B cell (primary cell): ENCODE results near the gene PDCD6IP. TPM values are rescaled to one million over a fixed set of nuclear protein-coding genes. Genes with fewer than 3 reads are reported as not detected.

Source experiments
- ATAC-seq: fragments of 200-7000 bp; cut with Tn5 transposase; one replicate; pipeline ENCODE4 v1.10.0; 2021; ENCODE audit warnings: low read depth, mild to moderate bottlenecking, moderate number of reproducible peaks, moderate library complexity
- CTCF ChIA-PET: fragments of 350-600 bp; sonication (Branson Sonifier 250); formaldehyde crosslinking; loops from one replicate; lab custom pipeline; 2021; ENCODE audit warnings: antibody characterized with exemption, inconsistent platforms; lab: Charles Lee
- POLR2A ChIA-PET: fragments of 350-600 bp; sonication (Branson Sonifier 250); formaldehyde crosslinking; loops from one replicate; lab custom pipeline; 2021; ENCODE audit warnings: antibody characterized with exemption; lab: Charles Lee
- DNase-seq: peaks from one replicate; pipeline ENCODE4 v3.0.0; 2013
- H2AFZ ChIP-seq: 2 replicates; pipeline ENCODE4 v1.6.1; 2012; ENCODE audit warnings: mild to moderate bottlenecking, low read depth, low read length; ENCODE audit not compliant: insufficient read depth, poor library complexity, severe bottlenecking
- H3K27ac ChIP-seq, 2 donors: 1 replicate in 1 of 2; 2 replicates in 1 of 2; pipeline ENCODE4 v1.5.1; 2012 to 2013; ENCODE audit warnings: low read length in 2 of 2, mild to moderate bottlenecking in 2 of 2, moderate library complexity in 1 of 2
- H3K27me3 ChIP-seq, 4 experiments: fragments of 200-600 bp in 1 of 4; sonication (generic) in 1 of 4; replicated peaks in 1 of 4; 1 replicate in 2 of 4; 2 replicates in 2 of 4; pipeline versions ENCODE4 v1.6.1 to v1.7.0; 2013 to 2016; ENCODE audit warnings: low read length in 3 of 4, mild to moderate bottlenecking in 2 of 4, mixed read lengths in 1 of 4, moderate library complexity in 1 of 4; ENCODE audit not compliant: insufficient read depth in 4 of 4, control insufficient read depth in 3 of 4; ENCODE audit errors: control extremely low read depth in 1 of 4
- H3K36me3 ChIP-seq, 2 experiments: replicated peaks in 1 of 2; 1 replicate in 1 of 2; 2 replicates in 1 of 2; pipeline versions ENCODE4 v1.6.1 to v1.7.1; 2013; ENCODE audit warnings: low read length in 1 of 2; ENCODE audit not compliant: insufficient read depth in 2 of 2, control insufficient read depth in 1 of 2; ENCODE audit errors: control extremely low read depth in 1 of 2, extremely low read depth in 1 of 2
- H3K4me1 ChIP-seq, 2 donors: fragments of 200-600 bp in 1 of 2; sonication (generic) in 1 of 2; 1 replicate in 1 of 2; 2 replicates in 1 of 2; pipeline versions ENCODE4 v1.5.1 to v1.6.1; 2013 to 2017; ENCODE audit warnings: low read length in 2 of 2; ENCODE audit not compliant: control insufficient read depth in 2 of 2, insufficient read depth in 2 of 2
- H3K4me2 ChIP-seq: replicated peaks from 2 replicates; pipeline ENCODE3; 2012; ENCODE audit warnings: mild to moderate bottlenecking, low read depth, low read length; ENCODE audit not compliant: poor library complexity, severe bottlenecking
- H3K4me3 ChIP-seq, 5 experiments: fragments of 200-600 bp in 1 of 5; sonication (generic) in 1 of 5; 1 replicate in 3 of 5; 2 replicates in 2 of 5; pipeline versions ENCODE4 v1.5.1 to v1.7.0; 2011 to 2016; ENCODE audit warnings: low read length in 4 of 5, mild to moderate bottlenecking in 4 of 5, low read depth in 2 of 5, control low read depth in 1 of 5, moderate library complexity in 1 of 5; ENCODE audit not compliant: insufficient read depth in 1 of 5; ENCODE audit errors: control extremely low read depth in 1 of 5, extremely low read depth in 1 of 5
- H3K79me2 ChIP-seq: fragments of 200-600 bp; sonication (generic); one replicate; pipeline ENCODE4 v1.6.0; 2016; ENCODE audit warnings: low read length; ENCODE audit not compliant: control insufficient read depth, insufficient read depth
- H3K9ac ChIP-seq: fragments of 200-600 bp; sonication (generic); 2 replicates; pipeline ENCODE4 v1.6.1; 2017; ENCODE audit warnings: mild to moderate bottlenecking, low read length, moderate library complexity
- H3K9me3 ChIP-seq, 3 donors: one replicate each; pipeline versions ENCODE4 v1.6.1 to v1.7.1; 2013; ENCODE audit warnings: low read length in 2 of 3; ENCODE audit not compliant: control insufficient read depth in 2 of 3, insufficient read depth in 1 of 3; ENCODE audit errors: control extremely low read depth in 1 of 3
- H4K20me1 ChIP-seq: 2 replicates; pipeline ENCODE4 v1.6.0; 2012; ENCODE audit warnings: mild to moderate bottlenecking, low read length; ENCODE audit not compliant: insufficient read depth, control insufficient read depth, poor library complexity, severe bottlenecking
- H3K27ac Mint-ChIP-seq: one replicate; pipeline ENCODE4 v1.8.0; 2021; ENCODE audit warnings: mixed read lengths
- H3K27me3 Mint-ChIP-seq: one replicate; pipeline ENCODE4 v1.8.0; 2021; ENCODE audit warnings: mixed read lengths
- H3K4me1 Mint-ChIP-seq: one replicate; pipeline ENCODE4 v1.8.0; 2021; ENCODE audit warnings: mixed read lengths
- H3K4me3 Mint-ChIP-seq: one replicate; pipeline ENCODE4 v1.8.0; 2021; ENCODE audit warnings: mixed read lengths
- H3K9me3 Mint-ChIP-seq: one replicate; pipeline ENCODE4 v1.8.0; 2022; ENCODE audit warnings: mixed read lengths; ENCODE audit not compliant: insufficient read depth
- EZH2 ChIP-seq: IDR thresholded peaks from 2 replicates; pipeline ENCODE4 v1.6.1; 2012; ENCODE audit warnings: borderline replicate concordance, low read depth, mild to moderate bottlenecking, moderate library complexity, low read length; ENCODE audit not compliant: insufficient read depth, poor library complexity, severe bottlenecking
- WGBS: methylation state at CpG from one replicate; pipeline ENCODE4 v1.1.5; 2013; ENCODE audit warnings: missing lambda C conversion rate; ENCODE audit not compliant: insufficient coverage; 5-methylcytosine and 5-hydroxymethylcytosine counted together
- intact Hi-C: fragments of 100-400 bp; cut with micrococcal nuclease; formaldehyde crosslinking; loops from one replicate; pipeline ENCODE4 v1.10.0; 2022
- polyA plus RNA-seq: library from polyadenylated mRNA; depleted of rRNA; stranded (reverse); fragments of >200 nt; gene quantifications from 2 replicates; pipeline ENCODE4 v1.2.3, GENCODE V29; 2012
- total RNA-seq, 2 donors: library from RNA; stranded (reverse); fragments of 120-200 nt in 1 of 2; gene quantifications; 1 replicate in 1 of 2; 2 replicates in 1 of 2; pipeline versions ENCODE4 v1.2.3 to v1.2.4, GENCODE V29; 2013 to 2022
- TF ChIP-seq, protein P1 (sequence below): fragments of 200-600 bp; IDR thresholded peaks from one replicate; pipeline ENCODE4 v1.8.0; 2022; ENCODE audit warnings: antibody characterized with exemption, mild to moderate bottlenecking

Gene PDCD6IP
- total and polyA plus RNA-seq, 2 donors (not counting 1 experiment from before 2014, with no cell fraction given) = 103 to 276 TPM

DNA sequence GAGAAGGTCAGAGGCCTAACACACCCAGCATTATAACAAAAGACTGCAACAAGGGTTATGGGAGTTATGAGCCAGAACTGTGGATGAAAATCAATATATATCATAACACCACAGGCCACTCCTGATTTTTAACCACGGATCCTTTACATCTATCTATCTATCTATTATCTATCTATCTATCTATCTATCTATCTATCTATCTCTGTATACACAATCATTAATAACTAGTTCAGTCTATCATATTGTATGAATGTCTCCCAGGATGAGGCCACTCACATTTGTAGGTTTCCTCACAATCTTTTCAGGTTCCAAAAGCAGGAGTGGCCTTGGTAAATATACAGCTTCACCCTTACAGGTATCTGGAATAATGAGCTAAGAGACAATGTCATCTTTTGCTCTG is 94.2 kb downstream of the PDCD6IP start:
- Mint-ChIP-seq H3K4me1 (peaks cover 3% of the 10 kb centered on the region), H3K4me3 (no peak overlapping the region), H3K9me3 (no peaks in the 10 kb centered on the region), H3K27ac (no peak overlapping the region), H3K27me3 (peaks cover 4% of the 10 kb centered on the region)
- H3K4me1 ChIP-seq = no peaks in the 10 kb centered on the region
- H3K9me3 ChIP-seq = no peaks in the 10 kb centered on the region
- WGBS = no CpG with 5 or more reads among the region's 1 CpG
- no peaks in the 10 kb centered on the region for H3K36me3 ChIP-seq
- DNase-seq (no peak), ATAC-seq (no peak)
- H3K27me3 ChIP-seq = no peaks in the 10 kb centered on the region
- ChIA-PET CTCF (interaction anchor here (2.8 kb wide), 1 partner anchor 10 kb away, joined by 12 read pairs; no protein-coding TSS in a partner anchor), POLR2A (no interaction called here)
- intact Hi-C loops = no loop called here
- no peaks in the 10 kb centered on the region for H4K20me1 ChIP-seq
- no peak overlapping the region for H2AFZ ChIP-seq
- H3K27ac ChIP-seq = no peak overlapping the region
- H3K4me3 ChIP-seq = no peak overlapping the region
- no peaks in the 10 kb centered on the region for H3K79me2 ChIP-seq
- TF ChIP-seq EZH2 = no peak
- TF ChIP-seq, protein P1, sequence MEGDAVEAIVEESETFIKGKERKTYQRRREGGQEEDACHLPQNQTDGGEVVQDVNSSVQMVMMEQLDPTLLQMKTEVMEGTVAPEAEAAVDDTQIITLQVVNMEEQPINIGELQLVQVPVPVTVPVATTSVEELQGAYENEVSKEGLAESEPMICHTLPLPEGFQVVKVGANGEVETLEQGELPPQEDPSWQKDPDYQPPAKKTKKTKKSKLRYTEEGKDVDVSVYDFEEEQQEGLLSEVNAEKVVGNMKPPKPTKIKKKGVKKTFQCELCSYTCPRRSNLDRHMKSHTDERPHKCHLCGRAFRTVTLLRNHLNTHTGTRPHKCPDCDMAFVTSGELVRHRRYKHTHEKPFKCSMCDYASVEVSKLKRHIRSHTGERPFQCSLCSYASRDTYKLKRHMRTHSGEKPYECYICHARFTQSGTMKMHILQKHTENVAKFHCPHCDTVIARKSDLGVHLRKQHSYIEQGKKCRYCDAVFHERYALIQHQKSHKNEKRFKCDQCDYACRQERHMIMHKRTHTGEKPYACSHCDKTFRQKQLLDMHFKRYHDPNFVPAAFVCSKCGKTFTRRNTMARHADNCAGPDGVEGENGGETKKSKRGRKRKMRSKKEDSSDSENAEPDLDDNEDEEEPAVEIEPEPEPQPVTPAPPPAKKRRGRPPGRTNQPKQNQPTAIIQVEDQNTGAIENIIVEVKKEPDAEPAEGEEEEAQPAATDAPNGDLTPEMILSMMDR = no peak
- H3K4me2 ChIP-seq = no peak overlapping the region
- no peak overlapping the region for H3K9ac ChIP-seq

DNA sequence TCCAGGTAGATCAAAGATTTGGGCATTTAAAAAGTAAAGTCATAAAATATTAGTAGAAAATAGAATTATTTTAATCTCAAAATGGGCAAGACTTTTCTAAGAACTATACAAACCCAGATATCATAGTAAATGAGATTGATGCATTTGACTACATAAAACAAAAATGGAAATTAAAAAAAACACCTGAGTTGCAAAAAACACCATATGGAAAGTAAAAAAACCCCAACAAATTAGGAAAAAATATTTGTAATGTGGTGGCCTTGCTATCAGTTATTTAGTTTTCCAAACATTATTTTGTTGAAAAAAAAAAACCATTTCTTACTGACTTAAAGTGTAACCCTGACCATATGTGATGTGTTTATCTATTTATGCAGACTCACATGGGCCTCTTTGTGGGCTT is 97.2 kb downstream of the PDCD6IP start:
- H3K4me1 Mint-ChIP-seq = peaks cover 3% of the 10 kb centered on the region
- H3K27me3 Mint-ChIP-seq = peaks cover 4% of the 10 kb centered on the region
- Histone ChIP-seq H3K9me3 (no peaks in the 10 kb centered on the region), H3K36me3 (no peaks in the 10 kb centered on the region), H3K9ac (no peak overlapping the region), H3K4me3 (no peak overlapping the region), H2AFZ (no peak overlapping the region), H3K27me3 (no peaks in the 10 kb centered on the region), H3K4me1 (no peaks in the 10 kb centered on the region), H4K20me1 (no peaks in the 10 kb centered on the region), H3K27ac (no peak overlapping the region), H3K4me2 (no peak overlapping the region), H3K79me2 (no peaks in the 10 kb centered on the region)
- no peaks in the 10 kb centered on the region for H3K9me3 Mint-ChIP-seq
- ChIA-PET POLR2A (no interaction called here), CTCF (no interaction called here)
- TF ChIP-seq, protein P1 = no peak
- TF ChIP-seq EZH2 = no peak
- intact Hi-C loops = no loop called here
- no peak for DNase-seq
- ATAC-seq = no peak
- H3K27ac Mint-ChIP-seq = no peak overlapping the region
- no peak overlapping the region for H3K4me3 Mint-ChIP-seq
